HG03460 (cell line): ENCODE results near the gene CDC27.
"Not testable (repeated sequence)": the region's sequence is repeated elsewhere in the genome, so short reads cannot be mapped to it uniquely, and the experiment has no call there.

Experiments
- ATAC-seq: cut with Tn5 transposase; IDR thresholded peaks from one replicate; pipeline ENCODE4 v1.9.1; 2021; ENCODE audit not compliant: unreplicated experiment

Gene CDC27

DNA sequence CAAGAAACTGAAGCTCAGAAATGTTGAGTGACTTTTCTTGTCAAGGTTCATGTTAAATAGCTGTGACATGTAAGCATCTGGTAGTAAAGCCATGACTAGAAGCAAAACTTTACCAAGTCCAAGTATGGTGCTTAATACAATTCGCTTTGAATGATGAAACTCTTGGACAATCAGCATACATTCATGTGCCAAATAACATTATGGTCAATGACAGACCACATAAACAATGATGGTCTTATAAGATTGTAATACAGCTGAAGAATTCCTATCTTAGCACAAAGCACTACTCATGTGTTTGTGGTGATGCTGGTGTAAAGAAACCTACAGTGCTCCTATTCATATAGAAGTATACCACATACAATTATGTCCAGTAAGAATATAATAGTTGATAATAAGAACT is 112.9 kb downstream of the CDC27 start:
- ATAC-seq, result no peak

DNA sequence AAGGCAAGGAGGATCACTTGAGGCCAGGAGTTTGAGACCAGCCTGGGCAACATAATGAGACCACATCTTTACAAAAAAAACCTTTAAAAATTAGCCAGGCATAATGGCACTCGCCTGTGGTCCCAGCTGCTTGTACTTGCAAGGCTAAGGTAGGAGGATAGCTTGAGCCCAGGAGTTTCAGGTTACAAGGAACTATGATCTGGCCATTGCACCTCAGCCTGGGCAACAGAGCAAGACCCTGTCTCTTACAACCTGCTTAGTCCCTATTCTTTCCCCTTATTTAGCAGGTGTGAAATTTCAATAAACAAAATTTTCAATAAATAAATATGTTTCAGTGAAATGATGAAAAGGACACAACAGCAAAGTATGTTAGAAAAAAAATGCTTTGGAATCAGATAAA is 114.7 kb downstream of the CDC27 start:
- not testable (repeated sequence) for ATAC-seq

DNA sequence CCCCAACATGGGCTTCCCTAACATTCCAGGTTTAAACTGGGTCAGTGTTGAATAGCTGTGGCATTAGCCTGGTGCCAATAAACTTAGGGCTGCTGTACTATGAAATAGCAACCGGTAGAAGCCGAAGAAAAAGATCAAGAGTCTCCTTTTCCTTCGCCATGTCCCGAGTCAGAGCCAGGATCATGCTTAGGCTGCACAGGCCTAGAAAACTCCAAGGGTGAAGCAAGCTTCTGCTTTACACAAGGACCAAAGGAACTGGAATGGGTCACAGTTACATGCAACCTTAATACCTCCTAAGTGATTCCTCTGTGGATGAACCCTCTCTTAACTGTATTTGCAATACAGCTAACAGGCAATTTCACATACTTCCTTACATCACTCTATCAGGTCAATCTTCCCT is 115.5 kb downstream of the CDC27 start:
- ATAC-seq, result not testable (repeated sequence)

DNA sequence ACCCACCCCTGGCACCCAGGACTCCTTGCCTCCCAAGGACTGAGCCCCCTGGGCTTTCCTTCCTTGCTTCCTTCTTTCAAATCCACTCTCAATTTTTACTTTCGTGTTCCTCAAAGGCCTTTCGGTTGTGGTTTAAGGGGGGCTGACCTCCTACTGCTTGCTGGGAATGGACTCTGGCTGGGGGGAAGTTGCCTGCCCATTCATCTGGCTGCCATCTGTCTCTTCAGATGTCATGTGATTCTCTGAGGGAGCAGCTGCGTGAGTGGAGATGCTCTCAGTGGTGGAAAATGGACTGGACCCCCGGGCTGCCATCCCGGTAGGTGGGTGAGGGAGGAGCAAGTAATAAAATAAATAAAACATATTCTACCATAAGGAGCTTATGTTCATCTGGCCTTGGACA is 116.2 kb downstream of the CDC27 start:
- ATAC-seq, result no peak

DNA sequence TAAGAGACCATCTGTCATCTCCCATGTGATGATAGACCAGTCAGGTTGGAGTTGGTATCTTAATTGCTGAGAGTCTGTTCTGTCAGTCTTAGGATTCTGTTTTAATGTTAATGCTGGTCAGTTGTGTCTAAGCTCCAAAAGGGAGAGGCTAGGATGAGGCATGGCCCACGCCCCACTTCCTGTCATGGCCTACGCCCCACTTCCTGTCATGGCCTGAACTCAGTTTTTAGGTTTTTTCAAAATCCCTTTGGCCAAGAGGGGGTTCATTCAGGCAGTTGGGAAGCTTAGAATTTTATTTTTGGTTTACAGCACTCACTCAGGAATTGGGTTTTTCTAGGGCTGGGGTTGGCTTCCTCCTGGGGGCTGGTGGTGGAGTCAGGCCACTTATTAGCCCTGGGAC is 117.9 kb downstream of the CDC27 start:
- ATAC-seq, result not testable (repeated sequence)

DNA sequence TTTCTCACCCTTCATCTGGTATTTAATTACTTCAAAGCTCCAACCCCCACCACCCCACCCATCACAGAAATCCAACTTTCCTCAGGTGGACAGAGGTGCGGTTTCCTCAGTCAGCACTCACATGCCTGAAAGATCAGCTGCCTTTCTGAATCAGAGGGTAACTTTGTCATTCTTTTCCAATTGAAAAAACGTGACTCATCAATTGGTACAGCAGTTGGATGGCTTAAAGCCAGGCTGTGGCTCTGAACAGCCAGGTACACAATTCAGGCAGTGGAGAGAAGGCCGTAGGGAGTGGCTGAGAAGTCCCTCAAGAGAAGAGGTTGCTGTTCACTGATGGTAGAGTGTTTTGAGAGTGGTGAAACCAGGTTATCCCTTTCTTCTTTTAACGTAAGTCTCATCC is 118.8 kb downstream of the CDC27 start:
- not testable (repeated sequence) for ATAC-seq
